ENCODE data around the gene ANKRD1. TPM values are rescaled to one million over a fixed set of nuclear protein-coding genes. Genes with fewer than 3 reads are reported as not detected.
"Not testable (repeated sequence)": the region's sequence is repeated elsewhere in the genome, so short reads cannot be mapped to it uniquely, and the experiment has no call there.

Gene ANKRD1
- total RNA-seq, 2 experiments from 2014 or later: not detected

- ATAC-seq (peak; percentile 56), DNase-seq (no peak)
- intact Hi-C loops (cut with micrococcal nuclease): no loop called here
- Mint-ChIP-seq H3K27ac (no peak overlapping the region), H3K4me1 (ENCODE audit: low read depth) (peaks cover 14% of the 10 kb centered on the region), H3K27me3 (no peaks in the 10 kb centered on the region), H3K4me3 (no peak overlapping the region), H3K36me3 (ENCODE audit: low read depth) (no peaks in the 10 kb centered on the region), H3K9me3 (no peaks in the 10 kb centered on the region)
- ChIA-PET CTCF (interaction anchor here (1.2 to 1.3 kb wide), 2 partner anchors 34 kb away, joined by 3 to 4 read pairs; no protein-coding TSS in a partner anchor), POLR2A (interaction anchor here (0.6 to 1.1 kb wide), 3 partner anchors 13 to 1174 kb away, joined by 3 read pairs; no protein-coding TSS in a partner anchor)
- TF ChIP-seq CTCF (IDR thresholded peaks at IDR 0.05): no peak
Measured at GRCh38 chr10:90945491-90946070, 24.7 kb upstream of the ANKRD1 start.

DNA sequence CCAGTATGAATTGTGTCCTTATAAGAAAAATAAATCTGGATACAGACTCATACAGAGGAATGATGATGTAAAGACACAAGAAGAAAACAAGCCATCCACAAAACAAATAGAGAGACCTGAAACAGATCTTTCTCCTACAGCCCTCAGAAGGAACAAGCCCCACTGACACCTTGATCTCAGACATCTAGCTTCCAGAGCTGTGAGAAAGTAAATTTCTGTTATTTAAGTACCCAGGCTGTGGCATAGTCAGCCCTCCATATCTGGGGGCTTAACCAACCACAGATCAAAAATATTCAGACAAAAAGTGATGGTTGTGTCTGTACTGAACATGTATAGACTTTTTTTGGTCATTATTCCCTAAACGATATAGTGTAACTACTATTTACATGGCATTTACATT lies 23.9 kb upstream of the ANKRD1 start:
- intact Hi-C loops (cut with micrococcal nuclease): no loop called here
- Mint-ChIP-seq H3K36me3 (ENCODE audit: low read depth) (no peaks in the 10 kb centered on the region), H3K4me1 (ENCODE audit: low read depth) (peaks cover 14% of the 10 kb centered on the region), H3K4me3 (no peak overlapping the region), H3K9me3 (no peaks in the 10 kb centered on the region), H3K27ac (no peak overlapping the region), H3K27me3 (no peaks in the 10 kb centered on the region)
- ATAC-seq: no peak
- TF ChIP-seq CTCF (IDR thresholded peaks at IDR 0.05): no peak
- CTCF ChIA-PET: interaction anchor here (1.3 kb wide), 1 partner anchor 33 kb away, joined by 4 read pairs; no protein-coding TSS in a partner anchor
- no peak for DNase-seq
- POLR2A ChIA-PET: interaction anchor here (0.7 to 1.1 kb wide), 2 partner anchors 11 to 38 kb away, joined by 3 read pairs; no protein-coding TSS in a partner anchor

- H3K4me1 Mint-ChIP-seq (ENCODE audit: low read depth): peaks cover 14% of the 10 kb centered on the region
- H3K4me3 Mint-ChIP-seq; intact Hi-C loops (cut with micrococcal nuclease); H3K27ac Mint-ChIP-seq; H3K27me3 Mint-ChIP-seq; H3K36me3 Mint-ChIP-seq (ENCODE audit: low read depth); DNase-seq; H3K9me3 Mint-ChIP-seq; ATAC-seq: not testable (repeated sequence)
- POLR2A ChIA-PET: interaction anchor here (0.7 kb wide), 1 partner anchor 277 kb away, joined by 4 read pairs; no protein-coding TSS in a partner anchor
- CTCF ChIA-PET: interaction anchor here (1.5 kb wide), 1 partner anchor 31 kb away, joined by 4 read pairs; no protein-coding TSS in a partner anchor
Measured at GRCh38 chr10:90942980-90943379, 22.1 kb upstream of the ANKRD1 start.

GRCh38 chr10:90939648-90940047 lies 18.8 kb upstream of the ANKRD1 start:
- CTCF ChIA-PET: no interaction called here

GRCh38 chr10:90939116-90939515 lies 18.2 kb upstream of the ANKRD1 start:
- no peaks in the 10 kb centered on the region for H3K36me3 Mint-ChIP-seq (ENCODE audit: low read depth)
- TF ChIP-seq CTCF (IDR thresholded peaks at IDR 0.05): no peak
- H3K4me1 Mint-ChIP-seq (ENCODE audit: low read depth): no peaks in the 10 kb centered on the region
- H3K27ac Mint-ChIP-seq: no peak overlapping the region
- DNase-seq: no peak
- no peak for ATAC-seq
- CTCF ChIA-PET: no interaction called here
- no peaks in the 10 kb centered on the region for H3K27me3 Mint-ChIP-seq
- no peak overlapping the region for H3K4me3 Mint-ChIP-seq
- no peaks in the 10 kb centered on the region for H3K9me3 Mint-ChIP-seq
- intact Hi-C loops (cut with micrococcal nuclease): no loop called here
- POLR2A ChIA-PET: interaction anchor here (1.2 kb wide), 1 partner anchor 10 kb away, joined by 3 read pairs; no protein-coding TSS in a partner anchor

More at GRCh38 chr10:90939648-90940047, 18.8 kb upstream of the ANKRD1 start:
- intact Hi-C loops (cut with micrococcal nuclease): no loop called here
- no peak for DNase-seq
- H3K27me3 Mint-ChIP-seq: no peaks in the 10 kb centered on the region
- POLR2A ChIA-PET: interaction anchor here (1.2 kb wide), 1 partner anchor 9 kb away, joined by 3 read pairs; no protein-coding TSS in a partner anchor
- H3K4me1 Mint-ChIP-seq (ENCODE audit: low read depth): no peaks in the 10 kb centered on the region
- H3K36me3 Mint-ChIP-seq (ENCODE audit: low read depth): no peaks in the 10 kb centered on the region
- no peak overlapping the region for H3K27ac Mint-ChIP-seq
- no peak for ATAC-seq
- H3K4me3 Mint-ChIP-seq: no peak overlapping the region
- no peaks in the 10 kb centered on the region for H3K9me3 Mint-ChIP-seq
- TF ChIP-seq CTCF (IDR thresholded peaks at IDR 0.05): no peak
